AML-193 (cell line): ENCODE results near the gene CRISP2.

Experiments used
- DNase-seq, 2 experiments: peaks; one replicate each; lab custom pipeline; 2025; lab: John Stamatoyannopoulos, UW

CRISP2 gene

GRCh38 chr6:49662231-49662891 lies 51.0 kb downstream of the CRISP2 start:
- DNase-seq = no peak

GRCh38 chr6:49653942-49654341 lies 59.4 kb downstream of the CRISP2 start:
- DNase-seq = no peak

GRCh38 chr6:49653438-49653837 lies 59.9 kb downstream of the CRISP2 start:
- DNase-seq = no peak

GRCh38 chr6:49651239-49651638 lies 62.1 kb downstream of the CRISP2 start:
- no peak for DNase-seq

GRCh38 chr6:49649988-49650387 lies 63.4 kb downstream of the CRISP2 start:
- no peak for DNase-seq

- no peak for DNase-seq
These were observed 65.3 kb downstream of the CRISP2 start for GRCh38 chr6:49648036-49648435.

- DNase-seq = no peak
These were observed 65.9 kb downstream of the CRISP2 start for GRCh38 chr6:49647476-49647875.

GRCh38 chr6:49646942-49647341 lies 66.4 kb downstream of the CRISP2 start:
- DNase-seq = no peak

GRCh38 chr6:49646130-49646824 lies 67.1 kb downstream of the CRISP2 start:
- no peak for DNase-seq

GRCh38 chr6:49645139-49645538 lies 68.2 kb downstream of the CRISP2 start:
- DNase-seq = no peak
